SK-N-SH treated with all-trans-retinoic acid at 6 μM for 48 hours (cell line): Measurements from ENCODE around the gene GPC3.

Experiments
- ATAC-seq: fragments of 200-7000 bp; cut with Tn5 transposase; 3 replicates; pipeline ENCODE4 v1.9.1; 2020; ENCODE audit warnings: mild to moderate bottlenecking, moderate library complexity
- ARNTL ChIP-seq: fragments of 450-650 bp; formaldehyde crosslinking; IDR thresholded peaks from 2 replicates; pipeline ENCODE4 v1.5.0; 2020; ENCODE audit warnings: low read depth, mild to moderate bottlenecking, moderate library complexity, borderline replicate concordance
- BACH2 ChIP-seq: fragments of 250-450 bp; sonication (Bioruptor Pico); IDR thresholded peaks from 2 replicates; pipeline ENCODE4 v1.9.0; 2021; ENCODE audit warnings: mild to moderate bottlenecking, borderline replicate concordance
- CREB5 ChIP-seq: fragments of 250-450 bp; sonication (Bioruptor Pico); IDR thresholded peaks from 2 replicates; pipeline ENCODE4 v1.5.1; 2020; ENCODE audit warnings: low read depth, mild to moderate bottlenecking, moderate library complexity
- CSDC2 ChIP-seq: fragments of 250-450 bp; sonication (Bioruptor Pico); IDR thresholded peaks from 2 replicates; pipeline ENCODE4 v1.5.0; 2020; ENCODE audit warnings: mild to moderate bottlenecking, moderate library complexity
- CSRNP3 ChIP-seq: fragments of 250-450 bp; sonication (Bioruptor Pico); IDR thresholded peaks from 2 replicates; pipeline ENCODE4 v1.5.1; 2021; ENCODE audit warnings: mild to moderate bottlenecking, moderate library complexity
- ESRRG ChIP-seq: fragments of 250-450 bp; sonication (Bioruptor Pico); IDR thresholded peaks from 2 replicates; pipeline ENCODE4 v1.6.1; 2021; ENCODE audit warnings: mild to moderate bottlenecking
- GLIS3 ChIP-seq: fragments of 250-450 bp; sonication (Bioruptor Pico); IDR thresholded peaks from 2 replicates; pipeline ENCODE4 v1.5.0; 2020; ENCODE audit warnings: mild to moderate bottlenecking, moderate library complexity
- ISL1 ChIP-seq: fragments of 250-450 bp; sonication (Bioruptor Pico); IDR thresholded peaks from 2 replicates; pipeline ENCODE4 v2.1.2; 2022; ENCODE audit warnings: mild to moderate bottlenecking, moderate library complexity
- OSR1 ChIP-seq: fragments of 250-450 bp; sonication (Bioruptor Pico); IDR thresholded peaks from 2 replicates; pipeline ENCODE4 v1.8.0; 2022; ENCODE audit warnings: moderate library complexity, mild to moderate bottlenecking, inconsistent platforms
- PATZ1 ChIP-seq: fragments of 250-450 bp; sonication (Bioruptor Pico); IDR thresholded peaks from 2 replicates; pipeline ENCODE4 v1.8.0; 2020; ENCODE audit warnings: mild to moderate bottlenecking, moderate library complexity, borderline replicate concordance
- POU6F1 ChIP-seq: fragments of 250-450 bp; sonication (Bioruptor Pico); IDR thresholded peaks from 2 replicates; pipeline ENCODE4 v1.8.0; 2021; ENCODE audit warnings: low read depth, mild to moderate bottlenecking, moderate library complexity, borderline replicate concordance
- PPARA ChIP-seq: fragments of 250-450 bp; sonication (Bioruptor Pico); IDR thresholded peaks from 2 replicates; pipeline ENCODE4 v1.5.0; 2020; ENCODE audit warnings: mild to moderate bottlenecking, borderline replicate concordance
- RARB ChIP-seq: fragments of 250-450 bp; sonication (Bioruptor Pico); IDR thresholded peaks from 2 replicates; pipeline ENCODE4 v1.8.0; 2021; ENCODE audit warnings: mild to moderate bottlenecking, moderate library complexity
- TCF4 ChIP-seq: fragments of 250-450 bp; sonication (Bioruptor Pico); IDR thresholded peaks from 2 replicates; pipeline ENCODE4 v1.8.0; 2021; ENCODE audit warnings: mild to moderate bottlenecking, moderate library complexity, borderline replicate concordance
- TOX ChIP-seq: fragments of 250-450 bp; sonication (Bioruptor Pico); IDR thresholded peaks from 2 replicates; pipeline ENCODE4 v1.8.0; 2021; ENCODE audit warnings: mild to moderate bottlenecking, moderate library complexity, borderline replicate concordance
- TSHZ2 ChIP-seq: fragments of 250-450 bp; sonication (Bioruptor Pico); IDR thresholded peaks from 2 replicates; pipeline ENCODE4 v1.5.0; 2020; ENCODE audit warnings: mild to moderate bottlenecking, moderate library complexity
- ZC3H10 ChIP-seq: fragments of 250-450 bp; sonication (Bioruptor Pico); IDR thresholded peaks from 2 replicates; pipeline ENCODE4 v1.5.1; 2021; ENCODE audit warnings: mild to moderate bottlenecking, moderate library complexity
- ZNF70 ChIP-seq: fragments of 450-650 bp; formaldehyde crosslinking; IDR thresholded peaks from 2 replicates; pipeline ENCODE4 v1.5.0; 2020; ENCODE audit warnings: mild to moderate bottlenecking, moderate library complexity
- ZNF8 ChIP-seq: fragments of 450-650 bp; formaldehyde crosslinking; IDR thresholded peaks from 2 replicates; pipeline ENCODE4 v1.5.0; 2020; ENCODE audit warnings: mild to moderate bottlenecking, moderate library complexity

Gene GPC3

GRCh38 chrX:134000260-134001245, 15.2 kb upstream of the GPC3 start:
- no peak for ATAC-seq
- TF ChIP-seq ZNF70 (no peak), RARB (CRISPR knock-in tag) (no peak), ZC3H10 (CRISPR knock-in tag) (no peak), CSRNP3 (no peak), PATZ1 (CRISPR knock-in tag) (no peak), OSR1 (CRISPR knock-in tag) (no peak), POU6F1 (CRISPR knock-in tag) (no peak), ESRRG (CRISPR knock-in tag) (no peak), TOX (CRISPR knock-in tag) (no peak), CREB5 (CRISPR knock-in tag) (no peak), BACH2 (CRISPR knock-in tag) (no peak), PPARA (CRISPR knock-in tag) (no peak), CSDC2 (no peak), ZNF8 (CRISPR knock-in tag) (no peak), TCF4 (no peak)

GRCh38 chrX:133999031-133999705, 13.8 kb upstream of the GPC3 start:
- peak; percentile 73 for ATAC-seq
- TF ChIP-seq TSHZ2 (CRISPR knock-in tag) (no peak), ESRRG (CRISPR knock-in tag) (no peak), ZC3H10 (CRISPR knock-in tag) (no peak), ISL1 (CRISPR knock-in tag) (0 out of 2 replicates have a peak, but pooled peaks have one; percentile 16), BACH2 (CRISPR knock-in tag) (no peak), ARNTL (CRISPR knock-in tag) (no peak), TCF4 (no peak), GLIS3 (CRISPR knock-in tag) (no peak), TOX (CRISPR knock-in tag) (no peak)

- no peak for TF ChIP-seq BACH2 (CRISPR knock-in tag)
- no peak for ATAC-seq
These were observed 10.4 kb upstream of the GPC3 start for GRCh38 chrX:133995759-133996158.
